GM18520 (cell line): ENCODE measurements around the gene MOB3A.

Source experiments
- ATAC-seq: cut with Tn5 transposase; IDR thresholded peaks from one replicate; pipeline ENCODE4 v1.9.1; 2021; ENCODE audit not compliant: unreplicated experiment

Gene MOB3A

DNA sequence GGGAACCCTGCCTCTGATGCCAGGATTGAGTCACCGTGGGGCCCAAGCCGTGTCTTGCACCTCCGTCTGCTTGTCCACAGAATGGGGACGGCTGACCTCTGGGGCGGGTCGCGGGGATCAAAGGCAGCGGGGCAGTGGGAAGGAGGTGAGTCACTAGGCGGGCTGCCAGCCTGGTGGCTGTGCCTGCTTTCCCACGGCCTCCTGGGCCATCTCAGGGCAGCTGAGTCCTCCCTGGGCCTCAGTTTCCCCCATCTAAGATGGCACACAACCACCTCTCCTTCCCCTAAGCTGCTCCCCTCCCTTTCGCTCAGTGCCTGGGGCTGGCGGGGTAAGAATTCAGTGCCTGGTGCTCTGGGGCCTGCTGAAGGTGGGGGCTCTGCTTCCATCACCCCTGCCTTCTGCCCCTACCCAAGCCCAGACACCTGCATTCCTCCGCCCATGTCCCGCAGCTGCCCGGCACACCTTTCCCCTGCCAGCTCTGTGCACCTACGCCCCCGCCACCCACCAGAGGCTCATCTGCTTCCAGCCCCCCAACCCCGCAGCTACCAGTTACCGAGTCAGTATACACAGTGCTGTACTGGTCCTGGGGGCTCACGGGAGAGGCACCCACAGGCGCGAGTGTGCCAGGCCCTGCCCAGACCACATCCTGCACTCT lies 48.5 kb downstream of the MOB3A start:
- no peak for ATAC-seq

DNA sequence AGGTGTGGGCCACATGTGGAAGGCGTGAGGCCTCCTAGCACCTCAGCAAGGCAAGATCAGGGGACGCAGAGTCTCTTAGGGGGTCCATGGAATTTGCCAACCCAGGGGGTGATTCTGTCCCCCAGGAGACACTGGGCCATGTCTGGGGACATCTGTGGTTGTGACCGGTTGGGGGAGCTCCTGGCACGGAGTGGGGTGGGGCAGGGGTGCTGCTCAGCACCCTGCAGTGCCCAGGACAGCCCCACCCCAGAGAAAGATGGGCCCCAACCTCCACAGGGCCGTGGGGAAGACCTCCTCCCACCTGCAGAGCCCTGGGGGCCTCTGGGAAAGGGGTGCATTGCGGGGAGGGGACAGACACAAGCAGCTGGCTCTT lies 49.1 kb downstream of the MOB3A start:
- ATAC-seq, result no peak

DNA sequence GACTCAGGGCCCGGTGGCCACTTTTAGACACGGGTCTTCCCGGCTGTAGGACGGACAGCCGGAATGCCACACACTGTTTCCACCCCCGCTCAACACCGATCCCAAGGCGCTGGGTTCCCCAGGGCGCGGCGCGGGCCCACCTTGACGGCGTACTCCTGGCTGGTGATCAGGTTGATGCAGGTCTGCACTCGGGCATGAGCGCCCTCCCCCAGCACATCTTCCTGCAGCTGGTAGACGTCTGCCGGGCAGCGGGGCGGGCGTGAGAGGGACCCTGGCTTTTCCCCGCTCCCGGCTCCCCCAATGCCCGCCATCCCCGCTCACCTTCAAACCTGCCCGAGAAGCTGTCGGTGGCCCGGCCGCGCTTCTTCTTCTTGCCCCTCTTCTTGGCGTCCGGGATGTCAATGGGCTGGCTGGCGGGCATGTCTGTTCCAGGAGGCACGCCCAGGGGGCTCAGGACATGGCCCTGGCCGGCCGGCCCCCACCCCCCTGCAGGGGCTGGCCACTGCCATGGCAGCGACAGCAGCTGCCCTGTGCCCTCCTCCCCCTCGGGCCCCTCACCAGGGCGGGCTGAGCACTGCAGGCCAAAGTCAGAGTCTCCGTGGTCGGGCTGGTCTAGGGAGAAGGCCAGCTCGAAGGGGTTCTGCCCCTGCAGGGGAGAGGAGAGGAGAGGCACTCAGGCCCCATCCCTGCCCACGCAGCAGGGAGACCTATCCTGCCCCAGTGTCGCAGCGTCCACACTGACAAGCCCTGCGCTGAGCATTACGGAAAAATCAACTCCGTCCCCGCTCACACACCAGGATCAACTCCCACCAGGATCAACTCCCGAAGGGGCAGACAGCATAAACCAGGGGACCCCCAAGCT lies 49.8 kb downstream of the MOB3A start:
- ATAC-seq, result no peak

DNA sequence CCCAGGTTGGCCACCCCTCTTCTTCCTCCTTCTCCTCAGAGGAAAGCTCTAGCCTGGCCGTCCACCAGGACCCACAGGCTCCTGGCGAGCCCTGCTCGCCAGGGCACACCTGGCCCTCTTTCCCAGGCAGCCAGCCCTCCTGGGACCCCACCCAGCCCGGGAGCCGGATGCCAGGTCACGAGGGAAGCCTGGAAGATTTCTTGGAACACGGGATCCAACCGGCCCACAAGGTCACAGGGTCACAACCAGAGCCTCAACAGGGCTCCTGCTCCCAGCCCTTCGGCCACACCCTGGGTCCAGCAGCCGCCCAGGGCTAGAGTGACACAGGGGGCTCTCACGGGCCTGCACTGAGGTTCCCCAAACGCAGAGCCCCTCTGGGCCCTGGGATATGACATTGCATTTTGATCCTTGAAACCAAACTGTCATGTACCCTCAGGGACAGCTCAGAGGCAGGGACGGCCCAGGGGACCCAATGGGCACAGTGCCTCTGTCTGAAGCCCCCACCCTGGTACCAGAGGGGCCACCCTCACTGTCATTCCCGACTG lies 50.6 kb downstream of the MOB3A start:
- ATAC-seq, result no peak

DNA sequence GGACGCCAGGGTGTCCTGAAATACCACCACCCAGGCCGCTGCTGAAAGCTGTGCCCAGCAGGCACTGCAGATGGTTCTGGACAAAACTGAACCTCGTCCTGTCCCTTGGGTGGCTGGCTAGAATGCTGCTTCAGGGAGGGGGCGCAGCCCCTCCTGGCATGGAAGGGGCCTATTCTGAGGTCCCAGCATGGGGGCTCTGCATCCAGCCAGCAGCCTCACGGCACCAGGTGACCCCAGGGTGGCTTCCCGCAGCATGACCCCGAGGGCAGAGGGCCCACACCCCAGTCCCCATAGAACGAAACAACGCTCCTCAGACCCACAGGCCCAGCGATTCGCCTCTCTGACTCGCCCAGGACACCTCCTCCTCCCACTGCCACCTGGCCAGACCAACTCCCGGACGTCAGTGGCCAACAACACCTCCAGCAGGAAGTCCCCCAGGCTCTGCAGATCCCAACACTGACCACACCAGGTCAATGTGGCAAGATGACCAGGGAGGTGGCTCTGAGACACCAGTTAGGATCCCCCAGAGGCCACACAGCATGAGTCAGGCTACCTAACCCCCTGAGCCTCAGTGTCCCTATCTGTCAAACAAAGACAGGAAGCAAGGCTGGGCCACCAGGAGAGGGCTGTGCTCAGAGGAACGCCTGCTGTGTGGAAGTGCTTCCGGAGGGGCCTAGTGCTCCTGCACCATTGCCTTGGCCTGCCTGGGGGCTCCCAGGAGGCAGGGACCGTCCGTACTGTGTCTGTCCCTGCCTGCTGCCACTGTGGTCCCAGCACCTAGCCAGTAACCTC lies 51.2 kb downstream of the MOB3A start:
- ATAC-seq, result no peak

DNA sequence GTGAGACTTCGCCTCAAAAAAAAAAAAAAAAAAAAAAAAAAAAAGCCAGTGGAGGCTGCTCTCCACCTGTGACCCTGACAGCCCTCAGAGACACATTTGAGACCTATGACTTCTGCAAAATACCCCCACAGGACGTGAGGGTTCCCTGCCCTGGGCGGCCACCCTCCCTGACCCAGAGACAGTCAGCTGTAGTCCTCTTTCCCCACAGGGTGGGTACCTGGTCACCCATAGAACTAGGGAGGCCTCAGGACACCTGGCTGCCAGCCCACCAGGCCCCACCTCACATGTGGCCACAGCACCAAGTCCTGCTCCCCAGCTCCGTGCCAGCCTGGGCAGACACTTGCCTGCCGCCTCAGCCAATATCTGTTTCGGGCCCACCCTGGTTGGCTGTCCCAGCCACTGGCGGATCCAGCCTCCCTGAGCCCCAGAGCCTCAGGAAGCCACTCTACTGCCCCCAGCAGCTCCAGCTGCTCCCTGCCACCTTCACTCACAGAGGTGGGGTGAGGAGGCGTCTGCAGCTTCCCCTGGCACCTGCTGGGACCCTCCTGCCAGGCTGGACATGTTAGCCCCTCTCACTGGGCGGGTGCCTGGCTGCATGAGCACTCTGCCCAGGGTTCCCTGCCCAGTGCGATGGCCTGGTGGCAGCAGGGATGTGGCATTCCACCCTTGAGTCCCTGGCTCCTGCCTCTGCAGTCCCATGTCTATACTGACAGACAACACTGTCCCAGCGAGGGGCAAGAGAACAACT lies 52.0 kb downstream of the MOB3A start:
- no peak for ATAC-seq

DNA sequence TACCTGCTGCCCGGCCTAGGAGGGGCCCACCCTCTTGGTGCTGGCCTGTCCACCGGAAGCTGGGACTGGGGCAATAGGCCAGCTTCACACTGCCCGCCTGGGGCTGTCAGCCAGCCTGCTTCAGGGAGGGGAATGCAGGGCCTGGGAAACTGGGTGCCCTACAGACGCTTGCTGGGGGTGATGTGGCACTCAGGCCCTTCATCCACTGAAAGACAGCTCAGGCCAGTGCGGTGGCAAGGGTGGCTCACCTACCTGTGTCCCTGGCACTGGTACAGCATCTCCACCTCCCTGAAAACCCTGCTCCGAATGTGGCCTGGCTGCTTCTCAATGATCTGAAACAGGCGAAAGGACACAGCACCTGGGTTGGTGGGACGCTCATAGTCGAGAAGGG lies 52.9 kb downstream of the MOB3A start:
- ATAC-seq, result no peak

DNA sequence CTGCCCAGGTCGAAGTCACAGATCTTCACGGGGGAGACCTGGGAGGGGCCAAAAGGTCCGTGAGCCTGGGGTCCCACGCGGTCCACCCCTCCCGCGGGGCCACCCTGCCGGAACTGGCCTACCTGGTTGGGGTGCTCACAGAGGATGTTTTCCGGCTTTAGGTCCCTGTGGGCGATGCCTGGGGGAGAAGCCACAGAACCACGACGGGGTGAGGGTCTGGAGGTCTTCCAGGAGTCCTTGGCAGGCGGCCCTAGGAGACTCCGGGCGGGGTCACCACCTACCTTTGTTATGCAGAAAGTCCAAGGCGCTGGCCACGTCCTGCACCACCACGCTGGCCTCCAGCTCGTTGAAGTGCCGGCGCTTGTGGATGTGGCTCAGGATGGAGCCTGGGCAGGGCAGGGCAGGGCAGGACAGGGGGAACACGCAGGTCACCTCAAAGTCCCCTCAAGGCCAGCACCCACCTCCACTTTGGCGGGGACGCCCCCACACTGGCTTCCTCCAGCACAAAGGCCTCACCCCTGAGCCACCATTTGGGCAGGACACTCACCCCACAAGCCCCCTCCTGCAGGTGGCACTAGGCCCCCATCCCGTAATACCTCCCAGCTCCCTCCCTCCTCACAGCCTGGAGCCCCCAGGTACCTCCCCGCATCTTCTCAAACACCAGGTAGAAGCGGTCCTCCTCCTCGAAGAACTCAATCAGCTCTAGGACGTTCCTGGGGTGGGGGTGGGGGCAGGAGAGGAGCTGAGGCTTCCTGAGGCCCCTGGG lies 53.5 kb downstream of the MOB3A start:
- no peak for ATAC-seq

DNA sequence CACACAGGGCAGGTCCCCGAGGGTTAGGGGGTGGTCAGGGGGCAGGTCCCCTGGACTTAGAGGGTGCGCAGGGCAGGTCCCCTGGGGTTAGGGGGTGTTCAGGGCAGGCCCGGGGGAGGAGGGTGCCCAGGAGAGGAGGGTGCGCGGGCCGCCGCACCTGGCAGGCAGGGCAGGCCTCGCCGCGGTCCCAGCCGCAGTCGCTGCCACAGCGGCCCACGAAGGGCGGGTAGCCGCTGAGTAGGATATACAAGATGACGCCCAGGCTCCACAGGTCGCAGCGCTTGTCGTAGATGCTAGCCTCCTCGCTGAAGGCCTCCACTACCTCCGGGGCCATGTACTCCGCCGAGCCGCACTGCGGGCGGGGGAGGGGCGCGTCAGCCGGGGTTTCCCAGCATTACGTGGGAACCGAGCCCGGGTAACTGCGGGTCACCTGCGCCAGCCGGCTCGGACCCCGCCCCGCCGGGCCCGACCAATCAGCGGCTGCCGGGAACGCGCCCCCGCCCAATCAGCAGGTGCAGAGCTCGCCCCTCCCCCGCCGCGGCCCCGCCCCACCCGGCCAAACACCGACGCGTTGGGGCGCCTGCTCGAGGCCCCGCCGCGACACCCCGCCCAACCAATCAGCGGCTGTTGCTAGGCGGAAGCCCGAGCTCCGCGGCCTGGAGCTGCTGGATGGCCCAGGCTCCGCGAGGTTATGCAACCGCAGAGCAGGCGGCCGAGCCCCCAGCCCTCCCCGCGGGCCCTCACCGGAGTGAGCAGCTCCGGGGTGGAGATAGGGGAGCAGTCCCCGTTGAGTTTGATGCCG lies 54.2 kb downstream of the MOB3A start:
- peak; percentile 34 for ATAC-seq

DNA sequence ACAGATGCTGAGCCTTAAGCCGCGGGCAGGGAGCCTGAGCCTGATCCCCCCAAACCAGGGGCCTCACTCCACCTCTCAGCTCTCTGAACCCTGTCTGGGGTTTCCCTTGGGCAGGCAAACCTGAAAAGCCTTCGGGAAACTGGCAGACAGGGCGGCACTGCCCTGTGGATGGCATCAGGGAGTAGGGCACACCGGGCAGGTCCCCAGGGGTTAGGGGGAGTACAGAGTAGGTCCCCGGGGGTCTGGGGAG lies 54.8 kb downstream of the MOB3A start:
- ATAC-seq, result no peak

DNA sequence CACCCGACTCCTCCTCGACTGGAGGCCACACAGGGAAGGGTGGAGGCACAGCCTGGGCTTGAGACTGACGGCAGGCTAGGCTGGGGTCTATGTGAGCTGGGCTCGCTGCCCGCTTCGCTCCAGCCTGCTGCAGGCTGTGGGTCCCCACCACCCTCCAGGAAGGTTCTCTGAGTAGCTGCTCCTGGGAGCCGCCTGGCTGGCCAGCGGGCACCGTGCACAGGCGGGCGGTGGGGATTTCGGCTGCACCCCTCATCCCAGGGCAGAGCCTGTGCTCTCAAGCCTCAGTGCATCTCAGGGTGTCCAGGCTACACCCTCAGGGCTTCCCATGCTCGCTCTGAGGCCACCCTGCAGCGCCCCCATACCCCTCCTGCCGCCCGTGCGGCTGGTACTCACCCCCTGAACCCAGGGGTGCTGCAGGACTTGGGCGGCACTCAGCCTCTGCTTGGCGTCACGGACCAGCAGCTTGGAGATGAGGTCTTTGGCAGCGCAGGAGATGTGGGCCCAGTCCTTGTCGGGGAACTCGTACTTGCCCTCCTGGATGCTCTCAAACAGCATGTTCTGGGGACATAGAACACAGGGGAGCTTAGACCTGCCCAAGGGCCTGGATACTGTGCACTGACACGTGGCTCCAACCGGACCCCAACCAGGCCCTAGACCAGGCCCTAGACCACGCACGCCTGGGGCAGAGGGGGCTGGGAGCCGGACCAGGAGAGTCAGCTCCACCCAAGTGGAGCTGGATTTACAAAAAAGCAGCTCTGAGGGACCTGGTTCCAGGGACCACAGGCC lies 55.3 kb downstream of the MOB3A start:
- no peak for ATAC-seq

DNA sequence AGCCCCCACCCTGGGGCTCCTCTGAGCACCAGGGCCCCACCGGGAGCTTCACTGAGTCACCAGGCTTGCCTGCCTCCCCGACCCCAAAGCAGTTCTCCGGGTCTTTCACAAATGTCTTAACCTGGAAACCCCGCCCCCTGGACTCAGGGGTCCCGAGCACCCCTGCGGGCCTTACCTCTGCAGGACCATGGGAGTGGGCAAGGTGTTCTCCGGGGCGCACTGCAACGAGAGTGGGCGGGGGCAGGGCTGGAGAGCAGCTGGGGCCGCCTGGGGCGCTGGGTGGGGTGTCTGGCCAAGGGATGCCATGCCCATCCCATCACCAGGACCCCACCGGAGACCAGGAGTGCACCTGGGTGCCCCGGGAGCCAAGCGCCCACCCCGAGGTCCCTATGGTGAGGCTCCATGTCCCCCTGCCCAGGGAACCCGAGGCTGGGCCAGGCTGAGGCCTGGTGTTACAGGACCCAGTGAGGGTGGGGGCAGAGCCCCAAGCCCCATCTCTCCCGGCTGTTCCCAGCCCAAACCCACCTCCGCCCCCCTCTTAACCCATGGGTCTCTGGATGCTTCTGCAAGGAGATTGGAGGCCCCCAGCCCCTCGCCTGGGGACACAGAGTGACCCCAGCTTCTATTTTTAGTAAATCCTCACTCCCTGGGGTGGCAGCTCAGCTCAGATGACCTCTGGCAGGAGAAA lies 56.0 kb downstream of the MOB3A start:
- ATAC-seq, result no peak

DNA sequence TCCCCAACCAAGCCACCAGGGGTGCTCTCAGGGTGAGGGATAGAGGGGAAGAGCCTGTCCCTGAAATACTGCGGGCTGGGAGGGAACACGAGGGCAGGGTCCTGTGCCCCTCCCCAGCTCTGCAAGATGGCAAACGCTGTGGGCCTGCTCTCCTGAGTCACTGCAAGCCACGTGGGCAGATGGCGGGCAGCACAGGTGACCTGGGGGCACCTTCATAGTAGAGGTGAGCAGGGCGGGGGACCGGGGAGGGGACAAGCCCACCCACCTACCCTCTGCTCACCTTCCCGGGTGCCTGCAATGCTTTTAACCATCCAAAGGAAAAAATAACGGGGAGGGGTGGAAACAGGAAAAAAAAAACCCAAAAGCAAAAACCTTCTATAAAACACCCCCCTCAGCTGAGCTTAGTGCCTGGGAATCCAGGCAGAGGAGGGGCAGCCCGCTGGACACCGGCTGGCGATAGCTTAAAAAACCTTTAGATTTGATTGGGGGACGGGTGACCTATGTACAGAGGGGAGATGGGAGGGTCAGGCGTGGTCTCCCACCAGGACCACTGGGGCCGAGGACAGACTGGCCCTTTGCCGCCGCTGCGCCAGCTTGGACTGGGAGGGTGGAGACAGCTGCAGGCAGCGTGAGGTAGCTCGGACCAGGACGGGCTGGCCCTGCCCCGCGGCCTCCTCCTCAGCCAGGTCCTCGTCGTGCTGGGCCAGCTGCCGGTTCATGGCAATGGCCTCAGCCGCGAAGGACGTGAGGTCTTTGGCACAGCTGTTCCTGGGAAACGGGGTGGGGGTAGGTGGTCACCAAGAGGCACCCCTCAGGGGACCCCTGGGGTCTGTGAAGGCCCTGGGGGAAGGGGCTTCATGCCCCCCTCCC lies 56.8 kb downstream of the MOB3A start:
- ATAC-seq, result no peak

DNA sequence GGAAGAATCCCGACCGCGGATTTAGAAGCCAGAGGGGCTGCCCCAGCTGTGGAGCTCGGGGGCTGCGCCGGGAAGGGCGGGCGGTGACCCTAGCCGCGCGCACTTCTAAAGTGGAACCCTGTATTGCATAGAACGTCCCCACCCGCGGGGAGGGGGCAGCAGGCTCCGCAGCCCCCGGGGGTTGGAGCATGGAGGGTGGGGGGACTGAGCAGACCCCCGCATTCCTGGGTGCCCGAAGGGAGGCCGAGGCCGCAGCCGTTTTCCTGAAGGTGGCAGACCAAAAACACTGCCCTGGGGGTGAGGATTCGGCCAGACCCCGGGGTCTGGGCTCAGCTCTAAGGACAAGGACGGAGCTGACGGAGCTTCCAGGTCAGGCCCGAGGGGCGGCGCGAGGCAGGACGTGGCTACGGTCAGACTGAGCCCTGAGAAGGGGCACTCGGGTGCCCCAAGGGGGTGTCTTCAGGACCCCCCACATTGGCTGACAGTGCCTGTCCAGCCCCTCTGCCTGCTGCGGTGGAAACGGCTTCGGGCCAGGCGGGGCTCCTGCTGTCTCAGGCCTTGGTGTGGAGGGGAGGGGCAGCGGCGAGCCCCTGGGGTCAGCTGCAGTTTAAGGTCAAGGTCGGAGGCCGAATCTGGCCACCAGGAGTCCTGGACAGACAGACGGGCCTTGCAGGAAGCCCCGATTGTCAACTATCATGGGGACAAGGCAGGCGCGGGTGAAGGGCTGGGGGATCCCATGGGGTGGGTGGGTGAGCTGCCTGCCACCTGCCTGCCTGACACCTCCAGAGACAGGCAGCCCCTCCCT lies 57.6 kb downstream of the MOB3A start:
- ATAC-seq, result no peak

DNA sequence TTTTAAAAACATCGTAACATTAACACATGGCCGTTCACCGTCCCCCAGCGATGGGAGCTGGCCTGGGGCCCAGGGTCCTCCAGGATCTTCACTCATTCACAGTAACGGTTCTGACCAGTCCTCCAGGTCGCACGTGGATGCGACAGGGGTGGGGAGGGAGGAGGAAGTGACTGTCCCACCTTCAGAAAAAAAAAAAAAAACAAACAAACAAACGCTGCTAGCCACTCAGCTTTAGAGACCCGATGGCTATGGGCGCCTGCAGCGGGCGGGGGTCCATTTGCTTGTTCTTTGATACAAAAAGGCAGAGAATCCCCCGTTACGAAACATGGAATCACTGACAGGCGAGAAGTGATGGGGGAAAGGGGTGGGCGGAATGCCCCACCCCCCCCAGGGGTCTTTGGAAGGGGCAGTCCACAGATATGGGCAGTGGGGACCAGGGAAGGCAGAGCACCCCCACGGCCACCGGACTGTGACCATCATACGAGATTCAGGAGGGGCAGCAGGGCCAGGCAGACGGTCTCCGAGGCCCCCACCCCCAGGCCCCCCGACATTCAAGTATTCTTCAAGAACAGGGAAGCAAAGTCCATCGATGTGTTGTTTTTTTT lies 58.4 kb downstream of the MOB3A start:
- no peak for ATAC-seq

DNA sequence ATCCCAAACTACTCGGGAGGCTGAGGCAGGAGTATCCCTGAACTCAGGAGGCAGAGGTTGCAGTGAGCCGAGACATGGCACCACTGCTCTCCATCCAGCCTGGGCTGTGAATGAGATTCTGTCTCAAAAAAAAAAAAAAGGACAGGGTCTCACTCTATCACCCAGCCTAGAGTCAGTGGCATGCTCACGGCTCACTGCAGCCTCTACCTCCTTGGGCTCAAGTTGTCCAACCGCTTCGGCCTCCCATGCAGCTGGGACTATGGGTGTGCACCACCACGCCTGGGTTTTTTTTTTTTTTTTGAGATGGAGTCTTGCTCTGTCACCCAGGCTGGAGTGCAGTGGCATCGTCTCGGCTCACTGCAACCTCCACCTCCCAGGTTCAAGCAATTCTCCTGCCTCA lies 59.7 kb downstream of the MOB3A start:
- no peak for ATAC-seq
